Liver (tissue), 9 donors: ENCODE data around the gene RGS3. TPM values are rescaled to one million over a fixed set of nuclear protein-coding genes. Genes with fewer than 3 reads are reported as not detected.

Experiments
- DNase-seq: peaks from one replicate; pipeline ENCODE4 v3.0.0-alpha.2; 2017; ENCODE audit warnings: low spot score
- H3K27ac ChIP-seq, 2 donors: one replicate each; pipeline ENCODE4 v1.7.0; 2013; ENCODE audit warnings: inconsistent platforms in 2 of 2, low read length in 2 of 2, control low read depth in 1 of 2, low read depth in 1 of 2, mild to moderate bottlenecking in 1 of 2
- H3K27me3 ChIP-seq, 4 donors: one replicate each; pipeline versions ENCODE4 v1.6.1 to v1.7.0; 2013; ENCODE audit warnings: low read length in 3 of 4, inconsistent platforms in 1 of 4, mild to moderate bottlenecking in 1 of 4, moderate library complexity in 1 of 4; ENCODE audit not compliant: control insufficient read depth in 4 of 4, insufficient read depth in 4 of 4
- H3K36me3 ChIP-seq, 4 donors: one replicate each; pipeline versions ENCODE4 v1.6.1 to v1.7.0; 2013; ENCODE audit warnings: low read length in 3 of 4, mild to moderate bottlenecking in 3 of 4, low read depth in 1 of 4, moderate library complexity in 1 of 4; ENCODE audit not compliant: control insufficient read depth in 4 of 4, insufficient read depth in 3 of 4
- H3K4me1 ChIP-seq, 4 donors: one replicate each; pipeline versions ENCODE4 v1.6.1 to v1.7.0; 2013; ENCODE audit warnings: low read length in 3 of 4, mild to moderate bottlenecking in 3 of 4, moderate library complexity in 1 of 4; ENCODE audit not compliant: control insufficient read depth in 4 of 4, insufficient read depth in 4 of 4
- H3K4me3 ChIP-seq, 3 donors: one replicate each; pipeline versions ENCODE4 v1.6.1 to v1.7.0; 2013; ENCODE audit warnings: low read length in 3 of 3, control low read depth in 1 of 3, low read depth in 1 of 3, mild to moderate bottlenecking in 1 of 3
- H3K9ac ChIP-seq, 2 donors: one replicate each; pipeline ENCODE4 v1.7.0; 2013; ENCODE audit warnings: low read length in 2 of 2, mild to moderate bottlenecking in 2 of 2, moderate library complexity in 2 of 2, control low read depth in 1 of 2, low read depth in 1 of 2
- H3K9me3 ChIP-seq, 4 donors: one replicate each; pipeline versions ENCODE4 v1.6.1 to v1.7.0; 2013; ENCODE audit warnings: low read length in 3 of 4; ENCODE audit not compliant: control insufficient read depth in 4 of 4
- ATF3 ChIP-seq: IDR thresholded peaks from 2 replicates; pipeline ENCODE4 v1.6.1; 2016; ENCODE audit warnings: antibody characterized with exemption
- CTCF ChIP-seq: fragments of 150-350 bp; IDR thresholded peaks from 2 replicates; pipeline ENCODE4 v1.5.1; 2017; ENCODE audit warnings: improper control_type of control experiment, low read depth, low read length; ENCODE audit not compliant: missing input control
- EGR1 ChIP-seq, 2 donors: IDR thresholded peaks; 2 replicates each; pipeline ENCODE4 v1.6.1; 2016 to 2018; ENCODE audit warnings: antibody characterized with exemption in 2 of 2, low read depth in 2 of 2
- FOXA1 ChIP-seq: IDR thresholded peaks from 2 replicates; pipeline ENCODE4 v1.6.1; 2016; ENCODE audit warnings: antibody characterized with exemption
- FOXA2 ChIP-seq: IDR thresholded peaks from 2 replicates; pipeline ENCODE4 v1.6.1; 2016; ENCODE audit warnings: antibody characterized with exemption
- GABPA ChIP-seq, 2 donors: IDR thresholded peaks in 1 of 2; conservative IDR thresholded peaks in 1 of 2; 2 replicates each; pipeline ENCODE4 v1.6.1; 2016; ENCODE audit warnings: antibody characterized with exemption in 2 of 2, mild to moderate bottlenecking in 1 of 2, moderate library complexity in 1 of 2
- HNF4A ChIP-seq, 2 donors: conservative IDR thresholded peaks; 2 replicates each; pipeline ENCODE4 v1.6.1; 2016; ENCODE audit warnings: antibody characterized with exemption in 2 of 2, mild to moderate bottlenecking in 2 of 2
- HNF4G ChIP-seq: IDR thresholded peaks from 2 replicates; pipeline ENCODE4 v1.6.1; 2016; ENCODE audit warnings: antibody characterized with exemption
- JUND ChIP-seq, 2 donors: IDR thresholded peaks; 2 replicates each; pipeline ENCODE4 v1.6.1; 2016; ENCODE audit warnings: antibody characterized with exemption in 2 of 2
- MAX ChIP-seq: IDR thresholded peaks from 2 replicates; pipeline ENCODE4 v1.6.1; 2016; ENCODE audit warnings: antibody characterized with exemption
- NR2F2 ChIP-seq: IDR thresholded peaks from 2 replicates; pipeline ENCODE4 v1.6.1; 2016; ENCODE audit warnings: antibody characterized with exemption
- RAD21 ChIP-seq, 2 donors: IDR thresholded peaks; 2 replicates each; pipeline ENCODE4 v1.6.1; 2016; ENCODE audit warnings: antibody characterized with exemption in 2 of 2, mild to moderate bottlenecking in 2 of 2
- REST ChIP-seq: IDR thresholded peaks from 2 replicates; pipeline ENCODE4 v1.6.1; 2016; ENCODE audit warnings: antibody characterized with exemption, mild to moderate bottlenecking
- RXRA ChIP-seq, 2 donors: IDR thresholded peaks; 2 replicates each; pipeline ENCODE4 v1.6.1; 2017 to 2018; ENCODE audit warnings: antibody characterized with exemption in 2 of 2, mild to moderate bottlenecking in 1 of 2
- SP1 ChIP-seq: IDR thresholded peaks from 2 replicates; pipeline ENCODE4 v1.6.1; 2018; ENCODE audit warnings: antibody characterized with exemption, mild to moderate bottlenecking
- TAF1 ChIP-seq: conservative IDR thresholded peaks from 2 replicates; pipeline ENCODE4 v1.6.1; 2016; ENCODE audit warnings: antibody characterized with exemption, mild to moderate bottlenecking
- YY1 ChIP-seq: IDR thresholded peaks from 2 replicates; pipeline ENCODE4 v1.6.1; 2016; ENCODE audit warnings: antibody characterized with exemption, mild to moderate bottlenecking
- WGBS: extraction: QIAGEN DNeasy Blood & Tissue Kit; methylation state at CpG from one replicate; pipeline ENCODE4 v1.1.7; 2013; 5-methylcytosine and 5-hydroxymethylcytosine counted together
- polyA plus RNA-seq, 2 donors: library from polyadenylated mRNA; stranded (reverse) in 1 of 2; unstranded in 1 of 2; fragments of 200-250 nt in 1 of 2; fragments of >200 nt in 1 of 2; fragmentation: Nextera tagmentation in 1 of 2; extraction: Ambion mirVana in 1 of 2; gene quantifications; one replicate each; pipeline versions ENCODE4 v1.2.1 to v1.2.3, GENCODE V29; 2013 to 2015
- total RNA-seq, 2 donors: library from RNA; depleted of rRNA; stranded (reverse); fragments of >200 nt; gene quantifications; one replicate each; pipeline ENCODE4 v1.2.3, GENCODE V29; 2014
- donor health status: healthy.
- donor health status: healthy.
- donor health status: healthy.
- donor health status: healthy.
- donor health status: healthy.

Gene RGS3
- total and polyA plus RNA-seq, 4 donors: 13.0 to 65.0 (median 28.3) TPM

GRCh38 chr9:113570749-113571711, 107.5 kb downstream of the RGS3 start:
- H3K9ac ChIP-seq: no peak overlapping the region
- WGBS: 92% methylated on average over 12 of the region's 12 CpGs
- DNase-seq: no peak

GRCh38 chr9:113572076-113572861, 108.7 kb downstream of the RGS3 start:
- H3K27ac ChIP-seq: no peak overlapping the region
- no peaks in the 10 kb centered on the region for H3K36me3 ChIP-seq
- no peaks in the 10 kb centered on the region for H3K4me1 ChIP-seq
- no peaks in the 10 kb centered on the region for H3K9me3 ChIP-seq
- no peak overlapping the region for H3K4me3 ChIP-seq
- DNase-seq: peak; percentile 64
- 84% methylated on average over 8 of the region's 8 CpGs for WGBS
- no peaks in the 10 kb centered on the region for H3K27me3 ChIP-seq
- H3K9ac ChIP-seq: no peak overlapping the region
- TF ChIP-seq FOXA1 (no peak), HNF4G (no peak), GABPA (IDR thresholded peaks at IDR 0.05 in 1 of 2, conservative IDR thresholded peaks at IDR 0.05 in 1 of 2) (no peak), MAX (no peak), RXRA (IDR thresholded peaks at IDR 0.05) (no peak), REST (no peak), SP1 (no peak), FOXA2 (no peak), EGR1 (IDR thresholded peaks at IDR 0.05; ENCODE audit: low read depth in 2 of 2) (no peak), NR2F2 (no peak), RAD21 (IDR thresholded peaks at IDR 0.05) (no peak), ATF3 (no peak), HNF4A (conservative IDR thresholded peaks at IDR 0.05) (no peak), JUND (IDR thresholded peaks at IDR 0.05) (no peak), CTCF (no peak), YY1 (no peak), TAF1 (no peak)

More at GRCh38 chr9:113570749-113571711, 107.5 kb downstream of the RGS3 start:
- H3K27ac ChIP-seq: no peak overlapping the region
- no peak overlapping the region for H3K4me3 ChIP-seq
- H3K9me3 ChIP-seq: no peaks in the 10 kb centered on the region
- H3K4me1 ChIP-seq: no peaks in the 10 kb centered on the region
- no peaks in the 10 kb centered on the region for H3K27me3 ChIP-seq
- TF ChIP-seq RXRA (IDR thresholded peaks at IDR 0.05): no peak
- TF ChIP-seq HNF4G: no peak
- TF ChIP-seq EGR1 (IDR thresholded peaks at IDR 0.05; ENCODE audit: low read depth in 2 of 2): no peak
- no peak for TF ChIP-seq GABPA (IDR thresholded peaks at IDR 0.05 in 1 of 2, conservative IDR thresholded peaks at IDR 0.05 in 1 of 2)
- TF ChIP-seq NR2F2: no peak
- TF ChIP-seq CTCF: no peak
- TF ChIP-seq HNF4A (conservative IDR thresholded peaks at IDR 0.05): no peak
- no peak for TF ChIP-seq TAF1
- TF ChIP-seq FOXA1: no peak
- no peaks in the 10 kb centered on the region for H3K36me3 ChIP-seq
